HEK293 (cell line): ENCODE data around the gene KRT78.
"Not testable (repeated sequence)": the region's sequence is repeated elsewhere in the genome, so short reads cannot be mapped to it uniquely, and the experiment has no call there.

Experiments
- CTCF ChIA-PET: fragments of 350-600 bp; formaldehyde crosslinking; extraction: SDS; loops from one replicate; lab custom pipeline; 2021; ENCODE audit warnings: antibody characterized with exemption; lab: Yijun Ruan, JAX
- POLR2A ChIA-PET: fragments of 300-600 bp; formaldehyde crosslinking; extraction: SDS; loops from one replicate; lab custom pipeline; 2020; ENCODE audit warnings: antibody characterized with exemption, inconsistent platforms; lab: Yijun Ruan, JAX
- H3K27ac ChIP-seq: fragments of 200-500 bp; sonication (Bioruptor generic); 2 replicates; pipeline ENCODE4 v1.5.1; 2014; ENCODE audit warnings: low read depth, low read length, control low read depth, inconsistent platforms; ENCODE audit errors: extremely low read depth
- H3K36me3 ChIP-seq, 2 experiments: fragments of 200-500 bp in 1 of 2; sonication (Bioruptor generic) in 1 of 2; 1 replicate in 1 of 2; 2 replicates in 1 of 2; pipeline ENCODE4 v1.5.1; 2014 to 2017; ENCODE audit warnings: inconsistent platforms in 2 of 2, low read length in 2 of 2; ENCODE audit not compliant: control insufficient read depth in 2 of 2, insufficient read depth in 1 of 2
- H3K4me1 ChIP-seq: fragments of 200-500 bp; sonication (Bioruptor generic); 2 replicates; pipeline ENCODE4 v1.5.1; 2014; ENCODE audit warnings: mild to moderate bottlenecking, low read length, inconsistent platforms; ENCODE audit not compliant: control insufficient read depth, insufficient read depth
- H3K4me3 ChIP-seq: 2 replicates; pipeline ENCODE4 v1.5.1; 2011; ENCODE audit warnings: low read depth, mild to moderate bottlenecking, control low read depth, low read length, moderate library complexity
- H3K9me3 ChIP-seq: fragments of 200-500 bp; sonication (Bioruptor generic); 2 replicates; pipeline ENCODE4 v1.5.1; 2014; ENCODE audit warnings: low read depth, low read length, inconsistent platforms; ENCODE audit not compliant: control insufficient read depth, insufficient read depth
- KLF10 ChIP-seq: fragments of 450-650 bp; IDR thresholded peaks from 2 replicates; pipeline ENCODE4 v1.5.1; 2018; ENCODE audit warnings: missing biosample characterization, mild to moderate bottlenecking, missing genetic modification characterization
- PRDM6 ChIP-seq: fragments of 450-650 bp; formaldehyde crosslinking; IDR thresholded peaks from 2 replicates; pipeline ENCODE4 v1.5.1; 2017; ENCODE audit warnings: missing biosample characterization, missing genetic modification characterization
- YY2 ChIP-seq: fragments of 450-650 bp; formaldehyde crosslinking; IDR thresholded peaks from 2 replicates; pipeline ENCODE4 v1.5.1; 2016; ENCODE audit warnings: missing biosample characterization, missing genetic modification characterization
- ZBTB44 ChIP-seq: fragments of 450-650 bp; IDR thresholded peaks from 2 replicates; pipeline ENCODE4 v1.5.1; 2018; ENCODE audit warnings: missing biosample characterization, mild to moderate bottlenecking, missing genetic modification characterization
- ZBTB8A ChIP-seq: fragments of 450-650 bp; formaldehyde crosslinking; IDR thresholded peaks from 2 replicates; pipeline ENCODE4 v1.5.1; 2016; ENCODE audit warnings: missing biosample characterization, missing genetic modification characterization
- ZEB2 ChIP-seq: fragments of 450-650 bp; formaldehyde crosslinking; IDR thresholded peaks from 2 replicates; pipeline ENCODE4 v1.5.1; 2016; ENCODE audit warnings: missing biosample characterization, missing genetic modification characterization
- ZFHX2 ChIP-seq: fragments of 450-650 bp; formaldehyde crosslinking; conservative IDR thresholded peaks from 2 replicates; pipeline ENCODE4 v1.5.1; 2016; ENCODE audit warnings: missing biosample characterization, missing genetic modification characterization
- ZNF157 ChIP-seq: fragments of 450-650 bp; formaldehyde crosslinking; IDR thresholded peaks from 2 replicates; pipeline ENCODE4 v1.5.1; 2016; ENCODE audit warnings: missing biosample characterization, missing genetic modification characterization
- ZNF184 ChIP-seq: fragments of 450-650 bp; IDR thresholded peaks from 2 replicates; pipeline ENCODE4 v1.5.1; 2018; ENCODE audit warnings: missing biosample characterization, mild to moderate bottlenecking, missing genetic modification characterization
- ZNF266 ChIP-seq: fragments of 450-650 bp; formaldehyde crosslinking; IDR thresholded peaks from 2 replicates; pipeline ENCODE4 v1.5.1; 2016; ENCODE audit warnings: missing biosample characterization, missing genetic modification characterization, low read depth
- ZNF341 ChIP-seq: fragments of 450-650 bp; formaldehyde crosslinking; IDR thresholded peaks from 2 replicates; pipeline ENCODE4; 2016; ENCODE audit warnings: low read depth, missing biosample characterization, missing genetic modification characterization
- ZNF362 ChIP-seq: fragments of 450-650 bp; formaldehyde crosslinking; IDR thresholded peaks from 2 replicates; pipeline ENCODE4 v1.5.1; 2016; ENCODE audit warnings: missing biosample characterization, missing genetic modification characterization
- ZNF555 ChIP-seq: fragments of 450-650 bp; formaldehyde crosslinking; conservative IDR thresholded peaks from 2 replicates; pipeline ENCODE4 v1.5.1; 2017; ENCODE audit warnings: missing biosample characterization, mild to moderate bottlenecking, missing genetic modification characterization, inconsistent platforms
- ZNF571 ChIP-seq: fragments of 450-650 bp; formaldehyde crosslinking; IDR thresholded peaks from 2 replicates; pipeline ENCODE4 v1.5.0; 2017; ENCODE audit warnings: missing biosample characterization, missing genetic modification characterization
- TF ChIP-seq, protein P1 (sequence below): fragments of 450-650 bp; formaldehyde crosslinking; IDR thresholded peaks from 2 replicates; pipeline ENCODE4 v1.5.0; 2017; ENCODE audit warnings: missing biosample characterization, missing genetic modification characterization, borderline replicate concordance
- TF ChIP-seq, protein P2 (sequence below): fragments of 450-650 bp; formaldehyde crosslinking; IDR thresholded peaks from 2 replicates; pipeline ENCODE4 v1.5.1; 2016; ENCODE audit warnings: missing biosample characterization, missing genetic modification characterization, low read depth

Gene KRT78

GRCh38 chr12:52795694-52796428, 52.9 kb downstream of the KRT78 start, which contains the start of gene KRT3:
Gene KRT3 (minus strand): TSS chr12:52796117. CDS start chr12:52796042, 75 bp downstream.
- H3K27ac ChIP-seq, result no peak within 1 kb of the TSS
- ChIA-PET CTCF (interaction anchor here (1.5 kb wide), 1 partner anchor 75 kb away, joined by 5 read pairs; no protein-coding TSS in a partner anchor), POLR2A (no interaction called here)
- H3K4me1 ChIP-seq, result no peaks in the 10 kb centered on the region
- no peak within 1 kb of the TSS for H3K4me3 ChIP-seq
- TF ChIP-seq ZBTB8A (tag by site-specific recombination), result no peak
- TF ChIP-seq, protein P1, sequence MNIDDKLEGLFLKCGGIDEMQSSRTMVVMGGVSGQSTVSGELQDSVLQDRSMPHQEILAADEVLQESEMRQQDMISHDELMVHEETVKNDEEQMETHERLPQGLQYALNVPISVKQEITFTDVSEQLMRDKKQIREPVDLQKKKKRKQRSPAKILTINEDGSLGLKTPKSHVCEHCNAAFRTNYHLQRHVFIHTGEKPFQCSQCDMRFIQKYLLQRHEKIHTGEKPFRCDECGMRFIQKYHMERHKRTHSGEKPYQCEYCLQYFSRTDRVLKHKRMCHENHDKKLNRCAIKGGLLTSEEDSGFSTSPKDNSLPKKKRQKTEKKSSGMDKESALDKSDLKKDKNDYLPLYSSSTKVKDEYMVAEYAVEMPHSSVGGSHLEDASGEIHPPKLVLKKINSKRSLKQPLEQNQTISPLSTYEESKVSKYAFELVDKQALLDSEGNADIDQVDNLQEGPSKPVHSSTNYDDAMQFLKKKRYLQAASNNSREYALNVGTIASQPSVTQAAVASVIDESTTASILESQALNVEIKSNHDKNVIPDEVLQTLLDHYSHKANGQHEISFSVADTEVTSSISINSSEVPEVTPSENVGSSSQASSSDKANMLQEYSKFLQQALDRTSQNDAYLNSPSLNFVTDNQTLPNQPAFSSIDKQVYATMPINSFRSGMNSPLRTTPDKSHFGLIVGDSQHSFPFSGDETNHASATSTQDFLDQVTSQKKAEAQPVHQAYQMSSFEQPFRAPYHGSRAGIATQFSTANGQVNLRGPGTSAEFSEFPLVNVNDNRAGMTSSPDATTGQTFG (tag by site-specific recombination), result no peak
- TF ChIP-seq ZNF157 (tag by site-specific recombination), result no peak
- no peak for TF ChIP-seq ZNF571 (tag by site-specific recombination)
- TF ChIP-seq PRDM6 (tag by site-specific recombination), result no peak
- no peak for TF ChIP-seq ZBTB44
- no peak for TF ChIP-seq ZNF266 (tag by site-specific recombination)
- TF ChIP-seq ZNF184, result no peak
- TF ChIP-seq ZFHX2 (tag by site-specific recombination), result no peak
- no peak for TF ChIP-seq ZNF341 (tag by site-specific recombination)
- no peak for TF ChIP-seq ZEB2
- TF ChIP-seq ZNF555, result no peak
- H3K36me3 ChIP-seq, result no peaks in the 10 kb centered on the region
- no peaks in the 10 kb centered on the region for H3K9me3 ChIP-seq

DNA sequence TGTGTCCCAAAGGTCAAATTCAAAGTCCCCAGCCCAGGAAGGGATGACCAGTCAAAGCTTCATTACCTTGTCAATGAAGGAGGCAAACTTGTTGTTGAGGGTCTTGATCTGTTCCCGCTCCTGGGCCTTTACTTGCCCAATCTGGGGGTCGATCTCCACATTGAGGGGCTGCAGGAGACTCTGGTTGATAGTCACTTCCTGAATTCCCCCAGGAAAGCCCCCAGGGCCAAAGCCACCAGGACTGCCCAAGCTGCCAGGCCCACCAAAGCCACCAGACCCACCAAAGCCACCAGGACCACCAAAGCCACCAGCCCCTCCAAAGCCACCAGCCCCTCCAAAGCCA, 53.5 kb downstream of the KRT78 start:
- POLR2A ChIA-PET, H3K9me3 ChIP-seq, H3K36me3 ChIP-seq, H3K4me1 ChIP-seq, H3K27ac ChIP-seq, H3K4me3 ChIP-seq, CTCF ChIA-PET: not testable (repeated sequence)

GRCh38 chr12:52794479-52795331, 54.1 kb downstream of the KRT78 start:
- H3K36me3 ChIP-seq, result no peaks in the 10 kb centered on the region
- H3K4me1 ChIP-seq, result no peaks in the 10 kb centered on the region
- no peak overlapping the region for H3K4me3 ChIP-seq
- ChIA-PET CTCF (interaction anchor here (1.1 kb wide), 1 partner anchor 25 kb away, joined by 4 read pairs; no protein-coding TSS in a partner anchor), POLR2A (no interaction called here)
- H3K27ac ChIP-seq, result no peak overlapping the region
- H3K9me3 ChIP-seq, result no peaks in the 10 kb centered on the region
- TF ChIP-seq KLF10 (tag by site-specific recombination), result no peak
- TF ChIP-seq, protein P2, sequence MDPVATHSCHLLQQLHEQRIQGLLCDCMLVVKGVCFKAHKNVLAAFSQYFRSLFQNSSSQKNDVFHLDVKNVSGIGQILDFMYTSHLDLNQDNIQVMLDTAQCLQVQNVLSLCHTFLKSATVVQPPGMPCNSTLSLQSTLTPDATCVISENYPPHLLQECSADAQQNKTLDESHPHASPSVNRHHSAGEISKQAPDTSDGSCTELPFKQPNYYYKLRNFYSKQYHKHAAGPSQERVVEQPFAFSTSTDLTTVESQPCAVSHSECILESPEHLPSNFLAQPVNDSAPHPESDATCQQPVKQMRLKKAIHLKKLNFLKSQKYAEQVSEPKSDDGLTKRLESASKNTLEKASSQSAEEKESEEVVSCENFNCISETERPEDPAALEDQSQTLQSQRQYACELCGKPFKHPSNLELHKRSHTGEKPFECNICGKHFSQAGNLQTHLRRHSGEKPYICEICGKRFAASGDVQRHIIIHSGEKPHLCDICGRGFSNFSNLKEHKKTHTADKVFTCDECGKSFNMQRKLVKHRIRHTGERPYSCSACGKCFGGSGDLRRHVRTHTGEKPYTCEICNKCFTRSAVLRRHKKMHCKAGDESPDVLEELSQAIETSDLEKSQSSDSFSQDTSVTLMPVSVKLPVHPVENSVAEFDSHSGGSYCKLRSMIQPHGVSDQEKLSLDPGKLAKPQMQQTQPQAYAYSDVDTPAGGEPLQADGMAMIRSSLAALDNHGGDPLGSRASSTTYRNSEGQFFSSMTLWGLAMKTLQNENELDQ (tag by site-specific recombination), result no peak
- no peak for TF ChIP-seq YY2 (tag by site-specific recombination)
- TF ChIP-seq ZNF362 (tag by site-specific recombination), result no peak
